Hematopoietic multipotent progenitor cell treated with erythropoietin and hydrocortisone succinate and interleukin-3 and kit ligand, for 17 days (in vitro differentiated cells): ENCODE measurements around the gene RTP3.
"Not testable (repeated sequence)": the region's sequence is repeated elsewhere in the genome, so short reads cannot be mapped to it uniquely, and the experiment has no call there.

Experiments used
- DNase-seq: peaks from one replicate; pipeline ENCODE4 v3.0.0-alpha.2; 2015; ENCODE audit warnings: low spot score

Gene RTP3

DNA sequence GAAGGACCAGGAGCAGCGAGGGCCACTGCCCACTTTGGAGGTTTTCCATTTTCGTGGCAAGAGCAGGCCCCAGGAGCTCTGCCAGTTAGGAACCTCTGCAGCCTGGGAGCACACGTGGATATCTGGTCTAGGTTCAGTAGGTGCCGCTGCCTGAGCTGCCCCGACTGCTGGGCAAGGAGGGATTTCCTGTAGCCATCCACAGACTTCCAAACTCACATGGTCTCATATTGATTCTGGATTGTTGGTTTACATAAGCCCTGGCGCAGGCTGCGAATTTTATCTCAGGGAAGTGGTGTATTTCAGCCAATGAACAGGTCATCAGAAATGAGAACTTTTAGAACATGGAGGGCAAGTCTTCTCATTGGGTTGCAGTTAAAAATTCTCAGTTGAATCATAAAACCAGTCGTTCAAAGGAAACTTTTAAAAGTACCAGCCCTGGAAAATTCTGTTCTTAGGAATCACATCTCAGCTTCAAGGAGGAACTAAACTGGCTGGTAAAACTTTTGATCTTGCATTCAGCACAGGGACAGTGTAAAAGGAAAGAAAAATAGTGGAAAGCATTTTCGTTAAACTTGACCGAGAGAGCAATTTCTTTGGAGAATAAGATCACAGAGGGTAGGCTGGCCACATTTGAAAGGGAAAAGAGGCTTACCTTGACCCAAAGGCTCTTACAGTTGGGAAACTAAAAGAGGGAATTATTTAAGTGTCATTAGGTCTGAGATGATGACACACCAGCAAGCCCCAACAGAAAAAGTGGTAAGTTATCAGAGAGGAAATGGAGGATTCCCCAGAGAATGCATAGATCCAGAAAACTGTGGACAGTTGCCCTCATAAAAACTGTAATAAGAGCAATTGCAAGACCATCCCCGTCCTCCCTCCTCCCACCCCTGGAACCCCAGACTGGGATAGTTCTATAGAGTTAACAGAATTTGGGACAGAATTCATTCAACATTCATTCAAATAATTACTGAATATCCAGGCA, 6.4 kb upstream of the RTP3 start:
- no peak for DNase-seq

DNA sequence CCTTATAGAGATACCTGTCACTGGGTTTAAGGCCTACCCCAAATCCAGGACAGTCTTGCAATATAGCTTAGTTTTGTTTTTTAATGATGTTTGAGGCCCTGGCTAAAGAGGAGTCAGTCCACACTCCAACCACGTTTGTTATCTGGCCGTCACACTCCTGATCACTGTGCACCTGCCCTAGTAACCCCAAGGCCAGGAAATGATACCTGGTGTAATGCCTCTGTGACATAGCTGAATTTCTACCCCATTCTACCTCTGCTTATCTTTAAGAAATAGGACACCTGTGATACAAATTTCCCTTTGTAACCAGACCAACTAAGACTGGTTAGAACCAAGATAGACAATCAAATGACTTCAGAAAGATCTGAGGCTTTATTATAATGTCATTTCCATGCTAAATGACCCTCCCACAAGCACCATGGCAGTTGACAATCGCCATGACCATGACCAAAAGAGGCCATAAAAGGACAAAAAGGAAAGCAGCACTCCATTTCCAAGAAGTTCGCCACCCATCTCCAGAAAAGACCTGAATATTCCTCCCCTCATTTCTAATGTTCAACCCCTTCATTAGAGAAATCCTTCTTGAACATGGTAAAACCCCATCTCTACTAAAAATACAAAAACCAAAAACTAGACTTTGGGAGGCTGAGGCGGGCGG, 4.8 kb upstream of the RTP3 start:
- DNase-seq = no peak

DNA sequence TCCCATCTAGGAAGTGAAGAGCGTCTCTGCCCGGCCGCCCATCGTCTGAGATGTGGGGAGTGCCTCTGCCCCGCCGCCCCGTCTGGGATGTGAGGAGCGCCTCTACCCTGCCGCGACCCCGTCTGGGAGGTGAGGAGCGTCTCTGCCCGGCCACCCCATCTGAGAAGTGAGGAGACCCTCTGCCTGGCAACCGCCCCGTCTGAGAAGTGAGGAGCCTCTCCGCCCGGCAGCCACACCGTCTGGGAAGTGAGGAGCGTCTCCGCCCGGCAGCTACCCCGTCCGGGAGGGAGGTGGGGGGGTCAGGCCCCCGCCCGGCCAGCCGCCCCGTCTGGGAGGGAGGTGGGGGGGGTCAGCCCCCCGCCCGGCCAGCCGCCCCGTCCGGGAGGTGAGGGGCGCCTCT, 3.3 kb upstream of the RTP3 start:
- DNase-seq = not testable (repeated sequence)

DNA sequence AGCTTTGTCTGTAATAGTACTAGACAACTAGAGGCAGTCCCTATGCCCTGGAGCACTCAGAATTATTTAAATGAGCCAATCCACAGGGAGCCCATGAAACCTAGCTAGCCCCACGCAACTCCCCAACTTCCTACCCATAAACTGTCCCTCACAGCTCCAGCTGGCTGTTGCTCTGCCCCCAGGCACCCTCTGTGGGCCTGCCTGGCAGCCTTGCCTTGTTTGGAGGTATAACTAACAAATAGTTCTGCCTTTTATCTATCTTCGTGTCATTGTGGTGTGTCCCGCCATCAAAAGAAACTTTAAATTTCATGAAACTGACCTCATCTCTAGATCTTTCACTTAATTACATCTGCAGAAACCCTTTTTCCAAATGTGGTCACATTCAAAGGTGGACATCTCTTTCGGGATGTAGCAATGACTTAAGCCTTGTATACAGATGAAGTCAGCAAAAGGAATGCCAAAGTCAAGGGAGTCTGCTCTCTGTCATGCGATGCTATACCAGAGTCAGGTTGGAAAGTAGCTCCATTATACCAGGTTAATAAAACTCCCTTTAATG, 1.8 kb upstream of the RTP3 start:
- DNase-seq = no peak

DNA sequence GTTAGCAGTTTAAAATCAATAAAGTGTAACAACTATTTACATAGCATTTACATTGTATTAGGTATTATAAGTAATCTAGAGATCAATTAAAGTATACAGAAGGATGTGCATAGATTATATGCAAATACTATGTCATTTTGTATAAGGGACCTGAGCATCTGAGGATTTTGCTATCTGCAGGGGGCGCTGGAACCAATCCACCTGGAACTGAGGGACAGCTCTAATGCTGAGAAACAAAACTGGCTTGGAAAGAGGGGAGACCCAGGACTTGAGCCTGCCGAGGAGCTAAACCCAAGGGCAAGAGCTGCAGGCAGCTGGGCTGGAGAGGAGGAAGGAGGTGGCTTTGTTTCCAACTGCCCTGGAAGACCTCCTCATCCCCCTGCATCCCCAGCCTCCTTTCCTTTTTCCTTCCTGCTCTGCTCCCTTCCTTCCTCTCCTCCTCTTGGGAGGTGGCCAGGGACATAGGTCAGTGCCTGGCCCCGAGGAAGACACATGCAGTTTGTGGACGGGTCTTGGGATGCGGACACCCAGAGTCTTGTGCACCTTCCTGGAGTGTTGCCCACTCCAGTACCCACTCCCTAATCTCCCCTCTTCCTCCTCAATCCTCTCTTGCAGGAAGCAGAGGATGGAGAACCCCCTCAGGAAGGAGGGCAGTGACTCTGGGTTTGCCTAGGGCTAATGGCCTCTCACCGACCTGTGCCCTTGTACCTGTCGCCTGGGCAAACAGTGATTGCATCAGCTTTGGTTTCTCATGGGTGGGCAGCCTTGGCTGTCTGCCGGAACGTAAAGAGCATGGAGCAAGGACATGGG, 825 bp upstream of the RTP3 start:
- peak; percentile 66 for DNase-seq

DNA sequence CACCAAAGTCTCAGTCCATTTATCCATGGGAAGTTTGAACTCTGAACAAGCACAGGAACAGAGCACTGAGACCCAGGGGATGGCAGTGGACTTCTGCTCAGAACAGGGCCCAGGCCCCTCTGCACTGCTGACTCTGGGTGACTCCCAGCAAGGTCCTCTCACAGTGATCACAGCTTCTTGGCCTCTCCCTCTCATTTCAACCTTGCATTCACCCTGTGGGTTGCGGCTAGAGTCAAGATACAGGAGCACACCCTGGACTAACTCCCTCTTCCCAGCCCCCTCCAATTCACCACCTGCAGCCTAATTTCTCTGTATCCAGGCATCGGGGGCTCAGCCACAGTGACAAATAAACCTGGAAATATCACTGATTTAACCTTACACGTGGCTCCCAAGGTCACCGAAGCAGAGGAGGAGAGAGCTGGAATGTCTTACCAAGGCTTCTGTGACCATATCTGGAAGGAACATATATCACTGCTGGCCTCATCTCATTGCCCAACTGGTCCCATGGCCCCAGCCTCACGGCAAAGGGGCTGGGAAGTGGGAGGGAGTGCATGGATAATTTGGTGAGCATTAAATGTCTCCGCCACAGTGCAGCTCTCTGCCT, 1.2 kb downstream of the RTP3 start:
- no peak for DNase-seq

DNA sequence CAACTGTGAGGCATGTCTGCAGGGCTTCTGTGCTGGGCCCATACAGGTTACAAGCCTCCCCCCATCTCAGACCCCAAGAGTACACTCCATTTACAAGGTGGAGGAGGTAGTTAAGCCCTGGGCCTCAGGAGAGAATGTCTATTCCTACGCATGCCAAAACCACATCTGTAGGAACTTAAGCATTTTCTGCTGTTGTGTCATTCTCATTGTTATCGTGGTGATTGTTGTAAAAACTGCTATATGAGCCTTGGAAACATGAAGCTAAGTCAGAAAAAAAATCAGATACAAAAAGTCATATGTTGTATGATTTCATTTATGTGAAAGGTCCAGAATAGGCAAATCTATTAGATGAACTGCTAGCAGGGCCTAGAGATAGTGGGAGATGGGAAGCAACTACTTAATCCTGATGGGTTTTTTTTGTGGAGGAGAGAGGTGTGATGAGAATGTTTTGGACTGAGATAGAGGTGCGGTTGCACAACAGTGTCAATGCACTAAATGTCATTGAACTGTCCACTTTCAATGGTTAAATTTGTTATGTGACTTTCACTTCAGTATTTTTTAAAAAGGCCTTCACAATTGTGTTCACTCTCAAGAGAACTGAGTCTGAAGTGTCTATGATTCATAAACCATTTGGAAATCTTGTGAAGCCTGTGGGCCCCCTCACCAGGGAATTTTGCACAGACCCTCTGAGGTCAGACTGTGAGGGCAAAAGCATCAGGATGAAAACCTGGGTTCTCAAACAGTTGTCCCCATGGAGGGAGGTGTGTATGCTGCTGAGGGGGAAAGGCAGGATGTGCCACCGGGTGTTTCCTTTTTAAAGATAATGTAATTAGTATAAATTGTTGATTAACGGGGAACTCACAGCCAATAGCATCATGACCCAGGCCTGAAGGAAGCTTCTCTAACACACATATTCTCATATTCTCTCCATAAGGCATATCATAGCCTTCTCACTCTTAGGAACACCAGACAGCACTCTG, 3.2 kb downstream of the RTP3 start:
- no peak for DNase-seq

DNA sequence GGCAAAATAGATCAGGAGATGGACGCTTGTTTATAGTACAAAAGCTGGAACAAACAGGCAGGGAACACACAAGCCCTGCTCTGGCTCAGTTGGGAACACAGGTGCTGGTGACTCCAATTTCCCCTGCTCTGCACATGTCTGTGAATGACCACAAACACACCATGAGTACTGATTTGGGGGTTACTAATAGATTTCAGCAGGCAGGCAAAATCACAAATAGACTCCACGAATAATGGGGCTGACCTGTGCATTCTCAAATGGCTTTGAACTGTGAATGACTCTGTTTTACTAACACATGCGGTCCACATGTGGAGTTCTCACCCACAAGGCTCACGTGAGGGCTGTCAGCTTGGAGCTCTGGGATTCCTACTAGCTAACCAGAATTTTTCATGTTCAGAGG, 3.9 kb downstream of the RTP3 start:
- no peak for DNase-seq

DNA sequence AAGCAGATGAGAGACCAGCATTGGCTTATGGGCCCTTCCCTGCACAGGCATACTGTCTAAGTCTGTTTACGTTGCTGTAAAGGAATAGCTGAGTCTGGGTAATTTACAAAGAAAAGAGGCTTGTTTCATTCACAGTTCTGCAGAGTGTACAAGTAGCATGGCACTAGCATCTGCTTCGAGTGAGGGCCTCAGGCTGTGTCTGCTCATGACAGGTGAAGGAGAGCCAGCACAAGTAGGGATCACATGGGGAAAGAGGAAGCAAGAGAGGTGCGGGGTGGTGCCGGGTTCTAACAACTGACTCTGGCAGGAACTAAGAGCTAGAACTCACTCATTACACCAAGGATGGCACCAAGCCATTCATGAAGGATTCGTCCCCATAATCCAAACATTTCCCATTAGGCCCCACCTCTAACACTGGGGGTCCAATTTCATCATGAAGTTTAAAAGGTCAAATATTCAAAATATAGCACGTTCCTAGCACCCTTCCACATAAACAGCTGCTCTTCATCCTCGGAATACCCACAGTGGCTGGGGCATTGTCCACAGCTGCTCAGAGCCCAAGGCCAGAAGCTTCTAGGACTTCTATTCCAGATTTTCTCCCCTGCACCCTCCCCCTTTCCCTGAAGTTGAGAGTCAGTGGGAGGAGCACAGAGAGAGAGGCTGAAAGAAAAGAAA, 5.6 kb downstream of the RTP3 start:
- DNase-seq = no peak

DNA sequence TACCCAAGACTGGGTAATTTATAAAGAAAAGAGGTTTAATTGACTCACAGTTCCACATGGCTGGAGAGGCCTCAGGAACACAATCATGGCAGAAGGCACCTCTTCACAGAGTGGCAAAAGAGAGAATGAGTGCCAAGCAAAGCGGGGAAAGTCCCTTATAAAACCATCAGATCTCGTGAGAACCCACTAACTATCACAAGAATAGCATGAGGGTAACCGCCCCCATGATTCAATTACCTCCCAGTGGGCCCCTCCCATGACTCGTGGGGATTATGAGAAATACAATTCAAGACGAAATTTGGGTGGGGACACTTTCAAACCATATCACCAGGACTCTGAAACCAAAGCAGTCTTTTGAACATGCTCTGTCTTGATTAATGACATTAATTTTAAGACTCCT, 7.0 kb downstream of the RTP3 start:
- DNase-seq = peak; percentile 28

DNA sequence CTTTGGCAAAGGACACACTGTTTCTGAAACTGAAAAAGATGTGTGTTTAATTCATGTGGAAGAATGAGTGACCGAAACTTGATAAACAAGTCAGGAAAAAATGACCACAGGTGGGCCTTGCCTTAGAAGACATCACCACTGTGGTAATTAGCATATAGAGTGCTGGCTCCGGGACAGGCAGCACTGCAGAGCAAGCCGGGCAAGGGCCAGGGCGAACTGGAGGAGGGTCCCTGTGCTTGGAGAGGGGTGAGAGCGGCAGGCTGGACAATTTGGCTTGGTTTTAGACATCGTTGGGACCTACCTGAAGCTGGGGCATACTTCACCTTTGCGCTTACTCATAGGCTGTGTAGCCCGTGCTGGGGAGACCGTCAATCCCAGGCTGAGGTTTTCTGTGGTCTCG, 8.2 kb downstream of the RTP3 start:
- DNase-seq = no peak

DNA sequence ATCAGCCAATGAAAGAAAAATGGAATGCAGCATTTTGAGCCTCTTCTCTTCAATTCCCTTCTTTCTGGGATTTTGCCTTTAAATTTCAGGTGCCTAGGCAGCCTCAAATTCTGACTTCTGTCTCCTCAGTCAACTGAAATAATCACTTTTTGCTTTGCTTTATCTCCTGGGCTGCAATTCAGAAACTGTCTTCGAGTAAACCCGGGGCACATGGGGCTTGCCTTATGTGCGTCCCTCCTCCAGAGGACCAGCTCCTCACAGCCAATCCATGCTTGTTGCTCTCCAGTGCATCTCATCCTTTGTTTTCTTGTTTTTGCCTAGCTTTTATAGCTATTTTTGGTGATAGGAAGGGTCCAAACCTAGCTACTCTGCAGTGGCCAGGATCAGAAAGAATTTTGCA, 8.8 kb downstream of the RTP3 start:
- no peak for DNase-seq

DNA sequence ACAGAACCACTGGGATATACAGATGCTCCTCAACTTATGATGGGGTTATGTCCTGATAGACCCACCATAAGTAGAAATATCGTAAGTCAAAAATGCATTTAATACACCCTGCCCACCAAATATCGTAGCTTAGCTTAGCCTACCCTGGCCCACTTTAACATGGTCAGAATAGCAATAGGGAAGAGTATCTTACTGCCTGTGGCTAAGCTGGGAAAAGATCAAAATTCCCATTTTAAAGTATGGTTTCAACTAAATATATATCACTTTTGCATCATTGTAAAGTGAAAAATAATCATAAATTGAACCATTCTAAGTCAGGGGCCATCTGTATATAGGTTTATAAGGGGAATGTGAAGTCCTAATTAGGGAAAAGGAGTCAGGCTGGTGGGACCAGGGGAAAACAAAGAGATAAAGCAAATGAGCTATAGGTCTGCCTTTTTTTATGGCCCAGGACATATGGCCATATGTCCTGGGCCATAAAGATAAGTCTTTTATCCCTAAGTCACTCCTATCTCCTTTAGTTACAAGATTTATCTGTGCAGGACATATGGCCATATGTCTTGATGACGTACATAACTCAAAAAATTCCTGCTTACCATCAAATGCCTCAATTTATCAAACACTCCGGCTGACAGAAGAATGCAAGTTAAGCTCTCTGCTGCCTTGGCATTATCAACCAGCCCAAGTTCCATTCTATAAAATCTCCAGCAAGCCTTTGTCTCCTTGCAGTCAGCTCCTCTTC, 11.2 kb downstream of the RTP3 start:
- peak; percentile 60 for DNase-seq

DNA sequence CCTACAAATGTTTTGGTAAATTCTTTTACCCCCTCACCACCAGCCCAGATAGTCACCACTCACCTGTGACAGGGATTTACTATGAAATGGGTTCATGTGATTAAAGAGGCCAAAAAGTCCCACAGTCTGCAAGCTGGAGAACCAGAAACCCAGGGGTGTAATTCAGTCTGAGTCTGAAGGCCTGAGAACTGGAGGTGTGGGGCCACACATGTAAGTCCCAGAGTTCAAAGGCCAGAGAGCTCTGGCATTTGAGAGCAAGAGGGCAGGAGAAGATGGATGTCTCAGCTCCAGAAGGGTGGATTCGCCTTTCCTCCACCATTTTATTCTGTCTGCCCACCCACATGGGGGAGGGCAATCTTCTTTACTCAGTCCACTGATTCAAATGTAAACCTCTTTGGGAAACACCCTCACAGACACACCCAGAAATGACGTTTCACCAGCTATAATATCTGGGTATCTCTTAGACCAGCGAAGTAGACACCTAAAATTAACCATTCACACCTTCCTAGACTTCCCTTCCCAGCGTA, 11.9 kb downstream of the RTP3 start:
- DNase-seq = peak; percentile 68

DNA sequence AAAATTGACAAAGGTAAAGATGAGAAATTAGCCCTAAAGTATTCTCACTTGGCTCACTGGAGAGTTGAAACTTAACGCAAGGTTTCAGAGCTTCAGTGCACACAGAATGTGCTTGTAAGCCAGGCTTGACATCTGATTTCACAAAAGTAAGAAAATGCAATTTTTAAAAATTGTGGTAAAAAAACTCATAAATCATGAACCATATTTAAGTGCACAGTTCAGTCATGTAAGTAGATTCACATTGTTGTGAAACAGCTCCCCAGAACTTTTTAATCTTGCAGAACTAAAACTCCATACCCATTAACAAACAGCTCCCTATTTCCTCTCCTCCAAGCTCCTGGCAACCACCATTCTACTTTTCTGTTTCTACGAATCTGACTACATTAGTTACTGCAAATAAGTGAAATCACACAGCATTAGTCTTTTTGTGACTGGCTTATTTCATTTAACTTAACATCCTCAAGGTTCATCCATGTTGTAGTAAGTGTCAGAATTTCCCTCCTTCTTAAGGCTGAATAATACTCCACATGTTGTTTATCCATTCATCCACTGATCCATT, 14.5 kb downstream of the RTP3 start:
- DNase-seq = no peak

DNA sequence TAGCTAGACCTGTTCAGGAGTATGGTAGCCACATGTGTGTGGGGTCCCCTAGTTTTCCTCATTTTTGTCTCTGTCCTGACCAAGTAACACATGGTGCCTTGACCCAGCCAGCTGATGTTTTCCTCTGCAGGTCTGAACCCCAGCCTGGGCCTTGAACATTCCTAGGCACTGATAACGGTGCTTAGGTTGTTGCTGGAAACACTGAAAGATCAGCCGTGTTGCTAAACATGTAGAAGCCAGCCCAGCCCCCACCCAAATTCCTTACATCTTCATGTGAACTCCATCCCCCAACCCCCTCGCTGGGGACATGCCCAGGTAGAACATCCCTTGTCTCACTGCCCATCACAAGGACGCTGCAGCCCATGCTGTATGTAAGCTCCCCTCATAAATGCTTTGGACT, 18.7 kb downstream of the RTP3 start:
- no peak for DNase-seq

DNA sequence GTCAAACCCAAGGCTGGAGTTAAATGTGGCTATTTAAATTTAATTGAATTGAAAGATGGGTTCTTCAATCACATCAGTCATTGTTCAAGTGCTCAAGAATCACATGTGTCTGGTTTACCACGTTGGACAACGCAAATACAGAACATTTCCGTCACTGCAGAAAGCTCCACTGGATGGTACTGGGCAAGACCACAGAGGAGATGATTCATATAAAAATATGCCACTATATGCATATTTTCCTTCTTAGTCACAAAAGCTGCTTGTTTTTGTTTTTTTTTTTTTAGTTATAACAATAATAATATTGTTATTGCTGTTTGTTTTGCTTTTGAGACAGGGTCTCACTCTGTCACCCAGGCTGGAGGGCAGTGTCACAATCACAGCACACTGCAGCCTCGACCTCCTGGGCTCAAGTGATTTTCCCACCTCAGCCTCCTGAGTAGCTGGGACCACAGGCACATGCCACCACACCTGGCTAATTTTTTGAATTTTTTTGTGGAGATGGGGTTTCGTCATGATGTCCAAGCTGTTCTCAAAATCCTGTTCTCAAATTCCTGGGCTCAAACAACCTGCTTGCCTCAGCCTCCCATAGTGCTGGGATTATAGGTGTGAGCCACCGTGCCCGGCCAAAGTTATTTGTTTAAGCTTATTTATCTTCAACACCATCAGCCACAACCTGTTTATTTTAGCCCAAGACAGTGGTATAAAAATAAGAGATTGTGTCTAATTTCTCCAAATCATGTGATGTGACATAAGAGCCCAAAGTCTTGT, 19.4 kb downstream of the RTP3 start:
- DNase-seq = no peak

DNA sequence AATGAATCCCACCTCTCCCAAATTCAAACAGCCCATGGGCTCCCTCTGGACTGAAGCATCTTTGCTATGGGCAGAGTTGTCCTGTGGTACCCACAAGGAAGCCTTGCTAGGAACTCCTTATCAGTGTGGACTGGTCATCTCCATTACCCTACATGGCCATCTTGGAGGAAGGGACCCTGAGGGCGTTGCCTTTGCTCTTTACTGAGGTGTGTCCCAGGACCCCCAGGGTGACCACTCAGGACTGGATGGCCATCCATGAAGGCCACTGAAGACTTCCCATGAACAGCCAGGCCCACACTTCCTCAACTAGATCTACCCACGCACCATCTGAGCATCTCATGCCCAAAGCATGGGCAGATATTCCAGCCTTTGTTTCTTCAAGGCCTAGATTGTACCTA, 20.0 kb downstream of the RTP3 start:
- DNase-seq = no peak
